Measurements from ENCODE around the gene CRELD2.

DNA sequence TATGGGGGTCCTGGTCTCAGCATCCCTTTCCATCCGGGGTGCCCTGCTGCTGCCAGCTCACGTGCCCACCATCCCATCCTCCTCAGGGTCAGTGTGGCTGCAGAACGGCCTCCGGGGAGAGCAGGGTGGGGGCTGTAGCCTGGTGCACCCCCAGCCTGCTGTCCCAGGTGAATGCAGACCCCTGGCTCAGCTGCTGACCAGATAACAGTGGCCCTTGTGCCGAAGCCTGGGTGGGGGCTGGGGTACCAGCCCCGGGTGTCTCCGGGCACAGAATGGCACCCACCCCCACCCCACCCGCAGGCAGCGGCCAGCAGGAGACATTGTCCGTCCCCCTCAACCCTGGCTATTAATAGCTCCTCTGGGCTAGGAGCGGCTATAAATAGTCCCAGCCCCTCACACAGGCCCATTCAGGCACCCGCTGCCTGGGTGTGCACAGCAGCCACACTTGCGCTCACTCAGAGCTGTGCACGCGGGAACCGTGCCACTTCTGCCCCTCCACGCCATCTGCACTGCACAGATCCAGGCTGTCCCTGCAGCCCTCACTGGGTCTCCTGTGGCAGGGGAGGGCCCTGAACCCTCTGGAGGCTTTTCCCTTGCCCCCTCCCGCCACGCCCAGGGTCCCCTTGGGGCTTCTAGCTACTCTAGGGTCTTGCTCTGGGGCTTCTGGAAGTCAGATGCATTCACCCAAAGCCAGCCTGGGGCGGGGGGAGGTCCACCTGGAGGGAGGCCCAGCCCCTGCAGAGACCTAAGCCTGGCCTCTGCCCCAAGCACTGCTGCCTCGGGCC is 18.7 kb downstream of the CRELD2 start:
- TF ChIP-seq CTCF (IDR thresholded peaks at IDR 0.05) (no peak), POLR2A (IDR thresholded peaks at IDR 0.05; ENCODE audit: low read depth) (no peak), POLR2AphosphoS5 (IDR thresholded peaks at IDR 0.05) (peak in 1 of 2 donors; percentile 56), EP300 (IDR thresholded peaks at IDR 0.05) (no peak)
